MM.1S (cell line): Measurements from ENCODE around the gene LRRC8B.

Source experiments
- DNase-seq: peaks from one replicate; pipeline ENCODE4 v3.0.0-alpha.2; 2015
- H2AFZ ChIP-seq: fragments of 300-600 bp; sonication (generic); 2 replicates; pipeline ENCODE4 v1.6.0; 2016; ENCODE audit warnings: antibody characterized with exemption, low read length
- H3F3A ChIP-seq: fragments of 300-600 bp; sonication (generic); 2 replicates; pipeline ENCODE4 v1.6.1; 2016; ENCODE audit warnings: mild to moderate bottlenecking, antibody characterized with exemption, low read length, moderate library complexity, mixed read lengths; ENCODE audit not compliant: insufficient read depth
- H3K27ac ChIP-seq: fragments of 300-600 bp; sonication (generic); 2 replicates; pipeline ENCODE4 v1.5.1; 2016; ENCODE audit warnings: mild to moderate bottlenecking, low read length
- H3K27me3 ChIP-seq: fragments of 300-600 bp; sonication (generic); replicated peaks from 2 replicates; pipeline ENCODE4 v1.6.0; 2016; ENCODE audit warnings: low read length; ENCODE audit not compliant: insufficient read depth
- H3K36me3 ChIP-seq: fragments of 300-600 bp; sonication (generic); replicated peaks from 2 replicates; pipeline ENCODE4 v1.6.1; 2016; ENCODE audit warnings: mild to moderate bottlenecking, low read length, mixed read lengths; ENCODE audit not compliant: insufficient read depth
- H3K4me1 ChIP-seq: fragments of 300-600 bp; sonication (generic); 2 replicates; pipeline ENCODE4 v1.6.1; 2016; ENCODE audit warnings: low read length, mixed read lengths
- H3K4me2 ChIP-seq: fragments of 300-600 bp; sonication (generic); 2 replicates; pipeline ENCODE4 v1.6.0; 2016; ENCODE audit warnings: low read depth, low read length
- H3K4me3 ChIP-seq: fragments of 300-600 bp; sonication (generic); 2 replicates; pipeline ENCODE4 v1.5.1; 2016; ENCODE audit warnings: low read length, mixed read lengths
- H3K79me2 ChIP-seq: fragments of 300-600 bp; sonication (generic); 2 replicates; pipeline ENCODE4 v1.6.1; 2016; ENCODE audit warnings: mixed run types, low read length, mixed read lengths
- H3K9ac ChIP-seq: fragments of 300-600 bp; sonication (generic); 2 replicates; pipeline ENCODE4 v1.6.1; 2016; ENCODE audit warnings: low read length, mixed read lengths
- H3K9me2 ChIP-seq: fragments of 300-600 bp; sonication (generic); replicated peaks from 2 replicates; pipeline ENCODE4 v1.6.1; 2016; ENCODE audit warnings: mild to moderate bottlenecking, low read length, mixed read lengths; ENCODE audit not compliant: insufficient read depth
- H3K9me3 ChIP-seq: fragments of 300-600 bp; sonication (generic); replicated peaks from 2 replicates; pipeline ENCODE4 v1.6.1; 2016; ENCODE audit warnings: mild to moderate bottlenecking, low read length, mixed read lengths; ENCODE audit not compliant: insufficient read depth
- H4K20me1 ChIP-seq: fragments of 300-600 bp; sonication (generic); 2 replicates; pipeline ENCODE4 v1.6.1; 2016; ENCODE audit warnings: mild to moderate bottlenecking, low read length, moderate library complexity, mixed read lengths; ENCODE audit not compliant: insufficient read depth
- EZH2 ChIP-seq: fragments of 300-600 bp; sonication (generic); optimal IDR thresholded peaks from 2 replicates; pipeline ENCODE3; 2017; ENCODE audit warnings: low read depth, mild to moderate bottlenecking, antibody characterized with exemption, low read length, mixed read lengths
- EZH2phosphoT487 ChIP-seq: fragments of 300-600 bp; sonication (generic); IDR thresholded peaks from 2 replicates; pipeline ENCODE4 v1.6.1; 2018; ENCODE audit warnings: antibody characterized with exemption, low read length
- TF ChIP-seq, protein P1 (sequence below): fragments of 300-600 bp; sonication (generic); IDR thresholded peaks from 2 replicates; pipeline ENCODE4 v1.5.1; 2016; ENCODE audit warnings: antibody characterized with exemption, low read length, mixed read lengths

LRRC8B gene

GRCh38 chr1:89563957-89564604 lies 39.5 kb downstream of the LRRC8B start:
- no peaks in the 10 kb centered on the region for H3K9me2 ChIP-seq
- H3K27ac ChIP-seq = no peak overlapping the region
- no peaks in the 10 kb centered on the region for H3K79me2 ChIP-seq
- no peak for DNase-seq
- H3K4me1 ChIP-seq = no peaks in the 10 kb centered on the region
- H2AFZ ChIP-seq = no peak overlapping the region
- no peaks in the 10 kb centered on the region for H3K36me3 ChIP-seq
- H3K27me3 ChIP-seq = no peaks in the 10 kb centered on the region
- H3K4me2 ChIP-seq = no peak overlapping the region
- TF ChIP-seq, protein P1, sequence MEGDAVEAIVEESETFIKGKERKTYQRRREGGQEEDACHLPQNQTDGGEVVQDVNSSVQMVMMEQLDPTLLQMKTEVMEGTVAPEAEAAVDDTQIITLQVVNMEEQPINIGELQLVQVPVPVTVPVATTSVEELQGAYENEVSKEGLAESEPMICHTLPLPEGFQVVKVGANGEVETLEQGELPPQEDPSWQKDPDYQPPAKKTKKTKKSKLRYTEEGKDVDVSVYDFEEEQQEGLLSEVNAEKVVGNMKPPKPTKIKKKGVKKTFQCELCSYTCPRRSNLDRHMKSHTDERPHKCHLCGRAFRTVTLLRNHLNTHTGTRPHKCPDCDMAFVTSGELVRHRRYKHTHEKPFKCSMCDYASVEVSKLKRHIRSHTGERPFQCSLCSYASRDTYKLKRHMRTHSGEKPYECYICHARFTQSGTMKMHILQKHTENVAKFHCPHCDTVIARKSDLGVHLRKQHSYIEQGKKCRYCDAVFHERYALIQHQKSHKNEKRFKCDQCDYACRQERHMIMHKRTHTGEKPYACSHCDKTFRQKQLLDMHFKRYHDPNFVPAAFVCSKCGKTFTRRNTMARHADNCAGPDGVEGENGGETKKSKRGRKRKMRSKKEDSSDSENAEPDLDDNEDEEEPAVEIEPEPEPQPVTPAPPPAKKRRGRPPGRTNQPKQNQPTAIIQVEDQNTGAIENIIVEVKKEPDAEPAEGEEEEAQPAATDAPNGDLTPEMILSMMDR = no peak
- TF ChIP-seq EZH2 (no peak), EZH2phosphoT487 (no peak)
- no peaks in the 10 kb centered on the region for H3K9me3 ChIP-seq
- no peak overlapping the region for H3K4me3 ChIP-seq
- H3F3A ChIP-seq = no peaks in the 10 kb centered on the region
- H4K20me1 ChIP-seq = no peaks in the 10 kb centered on the region
- H3K9ac ChIP-seq = no peak overlapping the region

- TF ChIP-seq, protein P1 = no peak
- TF ChIP-seq EZH2phosphoT487 (no peak), EZH2 (no peak)
- Histone ChIP-seq H3K9me2 (no peaks in the 10 kb centered on the region), H3K79me2 (no peaks in the 10 kb centered on the region), H3K9me3 (no peaks in the 10 kb centered on the region), H3K27ac (no peak overlapping the region), H4K20me1 (no peaks in the 10 kb centered on the region), H3K36me3 (no peaks in the 10 kb centered on the region), H3K27me3 (no peaks in the 10 kb centered on the region), H3K4me2 (no peak overlapping the region), H3F3A (no peaks in the 10 kb centered on the region), H3K9ac (no peak overlapping the region), H3K4me3 (no peak overlapping the region), H3K4me1 (no peaks in the 10 kb centered on the region), H2AFZ (no peak overlapping the region)
- no peak for DNase-seq
Measured at GRCh38 chr1:89565521-89565920, 40.9 kb downstream of the LRRC8B start.

DNA sequence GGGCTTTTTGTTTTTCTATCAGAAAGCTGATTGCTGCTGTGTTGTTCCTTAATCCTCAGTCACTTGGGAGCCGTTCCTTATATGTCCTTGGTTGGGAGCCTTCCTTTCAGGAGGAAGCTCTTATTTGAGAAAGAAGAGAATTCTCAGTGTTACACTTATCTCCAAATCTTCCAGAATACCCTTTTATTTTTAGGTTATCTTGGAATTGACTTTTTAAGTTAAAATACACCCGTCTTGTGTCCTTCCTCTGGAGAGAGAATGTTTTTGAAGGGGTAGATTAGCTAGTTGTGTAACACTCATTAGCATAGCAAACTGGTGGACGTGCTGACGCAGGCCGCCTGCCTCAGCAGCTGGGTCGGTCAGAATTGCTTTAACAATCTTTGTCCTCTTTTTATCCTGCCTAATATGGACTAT lies 42.1 kb downstream of the LRRC8B start:
- Histone ChIP-seq H3K9ac (no peak overlapping the region), H3K4me2 (no peak overlapping the region), H3F3A (no peaks in the 10 kb centered on the region), H3K9me2 (no peaks in the 10 kb centered on the region), H2AFZ (no peak overlapping the region), H3K4me3 (no peak overlapping the region), H3K27me3 (no peaks in the 10 kb centered on the region), H3K4me1 (no peaks in the 10 kb centered on the region), H3K9me3 (no peaks in the 10 kb centered on the region), H3K79me2 (no peaks in the 10 kb centered on the region), H4K20me1 (no peaks in the 10 kb centered on the region), H3K27ac (no peak overlapping the region), H3K36me3 (no peaks in the 10 kb centered on the region)
- TF ChIP-seq, protein P1 = no peak
- no peak for TF ChIP-seq EZH2phosphoT487
- TF ChIP-seq EZH2 = no peak
- DNase-seq = no peak
